C1 segment of cervical spinal cord (tissue), 14 donors: ENCODE results near the gene CERT1.
"Not testable (repeated sequence)": the region's sequence is repeated elsewhere in the genome, so short reads cannot be mapped to it uniquely, and the experiment has no call there.

Experiments
- DNase-seq, 14 donors: peaks; one replicate each; lab custom pipeline; 2025; lab: John Stamatoyannopoulos, UW

Gene CERT1

GRCh38 chr5:75355236-75355635 lies 156.2 kb downstream of the CERT1 start:
- DNase-seq = no peak

- no peak for DNase-seq
Observed at GRCh38 chr5:75351139-75351926, 160.1 kb downstream of the CERT1 start.

GRCh38 chr5:75349663-75350062 lies 161.8 kb downstream of the CERT1 start:
- DNase-seq = no peak

GRCh38 chr5:75348241-75348640 lies 163.2 kb downstream of the CERT1 start:
- no peak for DNase-seq

GRCh38 chr5:75342836-75343235 lies 168.6 kb downstream of the CERT1 start:
- no peak for DNase-seq

- DNase-seq = no peak
Observed at GRCh38 chr5:75341934-75342333, 169.5 kb downstream of the CERT1 start.

GRCh38 chr5:75340714-75341478 lies 170.5 kb downstream of the CERT1 start:
- no peak for DNase-seq

GRCh38 chr5:75338408-75338807 lies 173.0 kb downstream of the CERT1 start:
- no peak for DNase-seq

- DNase-seq = peak in 10 of 14 donors; percentile 15 to 73 (median 59)
Observed at GRCh38 chr5:75337366-75338021, 173.9 kb downstream of the CERT1 start.

- peak; percentile 74 to 100 (median 98) for DNase-seq
Observed at GRCh38 chr5:75336615-75337336, 174.7 kb downstream of the CERT1 start, which contains the start of gene HMGCR. TSS of gene HMGCR (plus strand) at chr5:75337220. CDS start at chr5:75342606, 5,386 bp downstream.

- peak in 6 of 14 donors; percentile 34 to 83 (median 41) for DNase-seq
Observed at GRCh38 chr5:75335952-75336614, 175.3 kb downstream of the CERT1 start.

GRCh38 chr5:75335486-75335885 lies 175.9 kb downstream of the CERT1 start:
- DNase-seq = no peak

GRCh38 chr5:75334413-75334812 lies 177.0 kb downstream of the CERT1 start:
- not testable (repeated sequence) for DNase-seq

- DNase-seq = not testable (repeated sequence)
Observed at GRCh38 chr5:75333759-75334158, 177.7 kb downstream of the CERT1 start.

- DNase-seq = no peak
Observed at GRCh38 chr5:75331095-75332090, 180.0 kb downstream of the CERT1 start.

GRCh38 chr5:75330404-75330803 lies 181.0 kb downstream of the CERT1 start:
- DNase-seq = no peak
